ENCODE results near the gene STPG2.

STPG2 gene

DNA sequence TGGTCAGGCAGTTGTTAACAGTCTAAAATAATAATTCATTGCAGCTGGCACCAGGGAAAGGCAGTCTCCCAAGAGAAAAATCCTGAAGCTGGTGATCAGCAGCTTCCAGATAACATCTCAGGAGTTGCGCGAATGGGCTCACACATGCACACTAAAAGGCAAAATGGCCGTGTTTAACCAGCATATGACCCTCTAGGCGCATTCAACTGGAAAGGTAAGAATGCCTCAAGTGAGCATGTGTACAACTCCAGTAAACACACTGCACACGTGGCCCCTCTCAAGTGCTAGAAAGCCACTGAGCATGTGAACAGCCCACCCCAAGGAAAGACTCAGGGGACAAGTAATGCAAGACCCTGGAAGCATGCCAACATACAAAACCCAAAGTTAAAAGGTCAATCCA is 33.1 kb downstream of the STPG2 start:
- CTCF ChIA-PET = no interaction called here
- no peak for DNase-seq (ENCODE audit: extremely low spot score)
- POLR2A ChIA-PET = no interaction called here
- TF ChIP-seq FOXA1 (IDR thresholded peaks at IDR 0.05) (no peak), ELF4 (IDR thresholded peaks at IDR 0.05) (no peak), FOXM1 (IDR thresholded peaks at IDR 0.05; ENCODE audit: borderline replicate concordance) (no peak), SP1 (IDR thresholded peaks at IDR 0.05) (no peak), HDGF (IDR thresholded peaks at IDR 0.05; ENCODE audit: borderline replicate concordance) (no peak), PKNOX1 (IDR thresholded peaks at IDR 0.05) (no peak), SUZ12 (IDR thresholded peaks at IDR 0.05) (no peak), LEF1 (IDR thresholded peaks at IDR 0.05; ENCODE audit: borderline replicate concordance) (no peak), BHLHE40 (IDR thresholded peaks at IDR 0.05; ENCODE audit: borderline replicate concordance) (no peak), L3MBTL2 (conservative IDR thresholded peaks at IDR 0.05) (no peak)

- no peak for TF ChIP-seq SUZ12 (IDR thresholded peaks at IDR 0.05)
- no peak for TF ChIP-seq TARDBP (IDR thresholded peaks at IDR 0.05)
- TF ChIP-seq BHLHE40 (IDR thresholded peaks at IDR 0.05; ENCODE audit: borderline replicate concordance) = no peak
- no peak for TF ChIP-seq FOXM1 (IDR thresholded peaks at IDR 0.05; ENCODE audit: borderline replicate concordance)
- no peak for TF ChIP-seq PKNOX1 (IDR thresholded peaks at IDR 0.05)
- TF ChIP-seq FOXK2 (IDR thresholded peaks at IDR 0.05) = no peak
- no peak for TF ChIP-seq ELF4 (IDR thresholded peaks at IDR 0.05)
- no peak for TF ChIP-seq L3MBTL2 (conservative IDR thresholded peaks at IDR 0.05)
- TF ChIP-seq LEF1 (IDR thresholded peaks at IDR 0.05; ENCODE audit: borderline replicate concordance) = no peak
- no peak for DNase-seq (ENCODE audit: extremely low spot score)
- ChIA-PET CTCF (no interaction called here), POLR2A (no interaction called here)
These were observed 40.6 kb downstream of the STPG2 start for GRCh38 chr4:98102660-98103059.

DNA sequence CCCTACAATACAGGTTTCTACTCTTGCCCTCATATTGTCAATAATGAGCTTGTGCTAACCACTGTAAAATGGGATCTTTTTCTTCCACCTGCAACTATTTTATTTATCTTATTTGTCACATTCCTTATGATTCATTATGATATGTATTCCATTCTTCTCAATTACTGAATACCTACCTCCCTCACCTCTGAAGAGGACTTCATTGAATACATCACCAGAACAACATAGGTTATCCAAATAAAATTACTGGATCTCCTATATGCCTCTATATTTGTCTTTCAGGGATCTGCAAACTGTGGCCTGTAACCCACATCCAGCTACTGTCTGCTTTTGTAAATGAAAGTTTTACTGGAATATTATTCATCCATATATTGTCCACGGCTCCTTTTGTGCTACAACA is 41.3 kb downstream of the STPG2 start:
- no peak for DNase-seq (ENCODE audit: extremely low spot score)
- POLR2A ChIA-PET = no interaction called here
- TF ChIP-seq PKNOX1 (IDR thresholded peaks at IDR 0.05) = no peak
- TF ChIP-seq LEF1 (IDR thresholded peaks at IDR 0.05; ENCODE audit: borderline replicate concordance) = no peak
- TF ChIP-seq ARNT (IDR thresholded peaks at IDR 0.05) = no peak
- no peak for TF ChIP-seq SUZ12 (IDR thresholded peaks at IDR 0.05)
- TF ChIP-seq ZNF384 (IDR thresholded peaks at IDR 0.05) = no peak
- no peak for TF ChIP-seq ELF4 (IDR thresholded peaks at IDR 0.05)
- no peak for TF ChIP-seq FOXA1 (IDR thresholded peaks at IDR 0.05)
- TF ChIP-seq CTBP1 (IDR thresholded peaks at IDR 0.05; ENCODE audit: borderline replicate concordance) = no peak
- no peak for TF ChIP-seq SP1 (IDR thresholded peaks at IDR 0.05)
- no peak for TF ChIP-seq FOXM1 (IDR thresholded peaks at IDR 0.05; ENCODE audit: borderline replicate concordance)
- TF ChIP-seq BHLHE40 (IDR thresholded peaks at IDR 0.05; ENCODE audit: borderline replicate concordance) = no peak
- TF ChIP-seq NFRKB (IDR thresholded peaks at IDR 0.05) = no peak
- no peak for TF ChIP-seq FOXK2 (IDR thresholded peaks at IDR 0.05)
- no peak for TF ChIP-seq L3MBTL2 (conservative IDR thresholded peaks at IDR 0.05)
- no peak for TF ChIP-seq TARDBP (IDR thresholded peaks at IDR 0.05)
- TF ChIP-seq HDGF (IDR thresholded peaks at IDR 0.05; ENCODE audit: borderline replicate concordance) = no peak
- CTCF ChIA-PET = no interaction called here

- POLR2A ChIA-PET = no interaction called here
- DNase-seq (ENCODE audit: extremely low spot score) = no peak
- TF ChIP-seq ZNF384 (IDR thresholded peaks at IDR 0.05) (no peak), PKNOX1 (IDR thresholded peaks at IDR 0.05) (0 out of 2 replicates have a peak, but pooled peaks have one; percentile 3)
- CTCF ChIA-PET = no interaction called here
These were observed 44.5 kb downstream of the STPG2 start for GRCh38 chr4:98098764-98099163.

- ChIA-PET CTCF (no interaction called here), POLR2A (no interaction called here)
- DNase-seq (ENCODE audit: extremely low spot score) = no peak
- TF ChIP-seq BHLHE40 (IDR thresholded peaks at IDR 0.05; ENCODE audit: borderline replicate concordance) = no peak
- TF ChIP-seq ARNT (IDR thresholded peaks at IDR 0.05) = no peak
- TF ChIP-seq SP1 (IDR thresholded peaks at IDR 0.05) = no peak
- no peak for TF ChIP-seq FOXM1 (IDR thresholded peaks at IDR 0.05; ENCODE audit: borderline replicate concordance)
- TF ChIP-seq PKNOX1 (IDR thresholded peaks at IDR 0.05) = no peak
- no peak for TF ChIP-seq NFRKB (IDR thresholded peaks at IDR 0.05)
- no peak for TF ChIP-seq ZNF384 (IDR thresholded peaks at IDR 0.05)
- no peak for TF ChIP-seq FOXK2 (IDR thresholded peaks at IDR 0.05)
- no peak for TF ChIP-seq L3MBTL2 (conservative IDR thresholded peaks at IDR 0.05)
- no peak for TF ChIP-seq ELF4 (IDR thresholded peaks at IDR 0.05)
- TF ChIP-seq TARDBP (IDR thresholded peaks at IDR 0.05) = no peak
- no peak for TF ChIP-seq CTBP1 (IDR thresholded peaks at IDR 0.05; ENCODE audit: borderline replicate concordance)
- no peak for TF ChIP-seq LEF1 (IDR thresholded peaks at IDR 0.05; ENCODE audit: borderline replicate concordance)
These were observed 49.2 kb downstream of the STPG2 start for GRCh38 chr4:98094118-98094517.

DNA sequence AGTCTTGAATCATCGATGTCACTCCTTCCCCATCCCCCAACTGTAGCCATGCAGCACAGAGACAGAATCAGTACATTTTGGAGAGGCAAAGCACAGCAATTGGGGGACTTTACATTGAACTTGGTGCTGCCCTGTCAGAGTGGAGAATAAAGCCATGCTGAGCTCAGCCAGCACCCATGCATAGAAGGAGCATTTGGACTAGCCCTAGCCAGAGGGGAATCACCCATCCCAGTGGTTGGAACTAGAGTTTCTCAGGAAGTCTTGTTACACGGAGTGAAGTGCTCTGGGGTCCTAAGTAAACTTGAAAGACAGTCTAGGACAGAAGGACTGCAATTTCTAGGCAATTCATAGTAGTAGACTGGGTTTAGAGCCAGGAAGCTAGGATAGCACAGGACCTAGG is 49.6 kb downstream of the STPG2 start:
- no peak for DNase-seq (ENCODE audit: extremely low spot score)
- TF ChIP-seq TARDBP (IDR thresholded peaks at IDR 0.05) (no peak), FOXA1 (IDR thresholded peaks at IDR 0.05) (no peak), ELF4 (IDR thresholded peaks at IDR 0.05) (no peak), SP1 (IDR thresholded peaks at IDR 0.05) (no peak), BHLHE40 (IDR thresholded peaks at IDR 0.05; ENCODE audit: borderline replicate concordance) (no peak), NFRKB (IDR thresholded peaks at IDR 0.05) (no peak), PKNOX1 (IDR thresholded peaks at IDR 0.05) (no peak), SUZ12 (IDR thresholded peaks at IDR 0.05) (no peak)
- CTCF ChIA-PET = no interaction called here
- POLR2A ChIA-PET = no interaction called here

All from HEK293T (cell line).